Measurements from ENCODE around the gene SPDYE11.
"Not testable (repeated sequence)": the region's sequence is repeated elsewhere in the genome, so short reads cannot be mapped to it uniquely, and the experiment has no call there.

The SPDYE11 gene, protein sequence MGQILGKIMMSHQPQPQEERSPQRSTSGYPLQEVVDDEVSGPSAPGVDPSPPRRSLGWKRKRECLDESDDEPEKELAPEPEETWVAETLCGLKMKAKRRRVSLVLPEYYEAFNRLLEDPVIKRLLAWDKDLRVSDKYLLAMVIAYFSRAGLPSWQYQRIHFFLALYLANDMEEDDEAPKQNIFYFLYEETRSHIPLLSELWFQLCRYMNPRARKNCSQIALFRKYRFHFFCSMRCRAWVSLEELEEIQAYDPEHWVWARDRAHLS

DNA sequence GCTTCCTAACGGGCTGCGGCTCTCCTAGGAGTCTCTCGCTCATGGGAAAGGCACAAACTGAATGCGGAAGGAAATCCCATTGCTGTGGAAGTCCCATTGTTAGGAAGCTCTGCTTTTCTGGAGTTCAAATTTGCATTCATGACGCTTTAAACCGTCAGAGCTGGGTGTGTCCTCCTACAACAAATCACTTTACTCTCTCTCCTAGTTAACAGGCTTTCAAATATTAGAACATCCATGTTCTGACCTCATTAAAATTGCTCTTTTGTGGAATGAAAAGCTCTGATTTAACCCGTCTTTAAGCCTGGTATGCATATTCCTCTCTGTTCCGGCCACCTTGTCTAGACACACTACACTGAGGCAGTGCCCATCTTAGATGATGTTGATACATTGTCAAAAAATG is at the start of gene SPDYE11:
Gene SPDYE11, minus strand, starts transcription at position 101 of the 400 bp plus-strand sequence. CDS start 1,800 bp downstream, outside the sequence.
- not testable (repeated sequence) for DNase-seq

DNA sequence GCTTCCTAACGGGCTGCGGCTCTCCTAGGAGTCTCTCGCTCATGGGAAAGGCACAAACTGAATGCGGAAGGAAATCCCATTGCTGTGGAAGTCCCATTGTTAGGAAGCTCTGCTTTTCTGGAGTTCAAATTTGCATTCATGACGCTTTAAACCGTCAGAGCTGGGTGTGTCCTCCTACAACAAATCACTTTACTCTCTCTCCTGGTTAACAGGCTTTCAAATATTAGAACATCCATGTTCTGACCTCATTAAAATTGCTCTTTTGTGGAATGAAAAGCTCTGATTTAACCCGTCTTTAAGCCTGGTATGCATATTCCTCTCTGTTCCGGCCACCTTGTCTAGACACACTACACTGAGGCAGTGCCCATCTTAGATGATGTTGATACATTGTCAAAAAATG is 28.2 kb upstream of the SPDYE11 start, which contains the start of gene SPDYE9:
Gene SPDYE9, minus strand, starts transcription at position 101 of the 400 bp plus-strand sequence. CDS start 1,800 bp downstream, outside the sequence.
- DNase-seq, result not testable (repeated sequence)

DNA sequence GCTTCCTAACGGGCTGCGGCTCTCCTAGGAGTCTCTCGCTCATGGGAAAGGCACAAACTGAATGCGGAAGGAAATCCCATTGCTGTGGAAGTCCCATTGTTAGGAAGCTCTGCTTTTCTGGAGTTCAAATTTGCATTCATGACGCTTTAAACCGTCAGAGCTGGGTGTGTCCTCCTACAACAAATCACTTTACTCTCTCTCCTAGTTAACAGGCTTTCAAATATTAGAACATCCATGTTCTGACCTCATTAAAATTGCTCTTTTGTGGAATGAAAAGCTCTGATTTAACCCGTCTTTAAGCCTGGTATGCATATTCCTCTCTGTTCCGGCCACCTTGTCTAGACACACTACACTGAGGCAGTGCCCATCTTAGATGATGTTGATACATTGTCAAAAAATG is 28.0 kb downstream of the SPDYE11 start, which contains the start of gene SPDYE8:
Gene SPDYE8, minus strand, starts transcription at position 101 of the 400 bp plus-strand sequence. CDS start 1,800 bp downstream, outside the sequence.
- not testable (repeated sequence) for DNase-seq

DNA sequence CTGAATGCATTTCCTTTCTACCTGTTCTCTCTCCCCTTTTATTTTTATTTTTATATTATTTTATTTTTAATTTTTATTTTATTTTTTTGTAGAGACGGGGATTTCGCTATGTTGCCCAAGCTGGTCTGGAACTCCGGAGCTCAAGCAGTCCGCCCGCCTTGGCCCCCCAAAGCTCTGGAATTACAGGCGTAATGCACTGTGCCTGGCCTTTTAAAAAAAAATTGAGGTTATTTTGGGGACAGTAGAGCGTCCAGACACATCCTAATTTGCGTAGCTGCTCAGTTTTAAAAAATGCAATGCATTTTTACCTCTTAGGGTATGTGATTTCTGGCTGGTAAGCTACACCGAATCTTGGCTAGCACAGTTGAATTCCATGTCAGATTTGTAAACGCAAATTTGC is 51.2 kb downstream of the SPDYE11 start:
- not testable (repeated sequence) for DNase-seq

DNA sequence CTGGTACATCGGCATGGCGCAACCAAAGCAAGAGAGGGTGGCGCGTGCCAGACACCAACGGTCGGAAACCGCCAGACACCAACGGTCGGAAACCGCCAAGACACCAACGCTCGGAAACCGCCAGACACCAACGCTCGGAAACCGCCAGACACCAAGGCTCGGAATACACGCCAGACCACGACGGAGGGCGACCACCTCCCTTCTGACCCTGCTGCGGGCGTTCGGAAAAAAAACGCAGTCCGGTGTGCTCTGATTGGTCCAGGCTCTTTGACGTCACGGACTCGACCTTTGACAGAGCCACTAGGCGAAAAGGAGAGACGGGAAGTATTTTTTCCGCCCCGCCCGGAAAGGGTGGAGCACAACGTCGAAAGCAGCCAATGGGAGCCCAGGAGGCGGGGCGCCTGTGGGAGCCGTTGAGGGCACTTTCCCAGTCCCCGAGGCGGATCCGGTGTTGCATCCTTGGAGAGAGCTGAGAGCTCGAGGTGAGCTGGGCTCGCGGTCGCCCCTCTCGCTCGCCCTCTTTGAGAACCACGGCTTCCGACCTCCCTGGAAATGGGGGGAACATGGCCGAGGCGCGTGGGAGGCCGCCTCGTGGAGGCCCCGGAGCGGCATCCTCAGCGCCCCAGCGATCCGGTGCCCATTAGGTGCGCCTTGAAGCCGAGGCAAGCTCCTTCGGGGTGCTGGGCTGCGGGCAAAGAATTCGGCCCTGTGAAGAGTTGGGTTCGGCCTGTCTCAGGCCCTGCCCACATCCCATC is 51.8 kb downstream of the SPDYE11 start:
- peak; percentile 68 for TF ChIP-seq POLR2A (IDR thresholded peaks at IDR 0.05; ENCODE audit: low read length)
- DNase-seq, result not testable (repeated sequence)

DNA sequence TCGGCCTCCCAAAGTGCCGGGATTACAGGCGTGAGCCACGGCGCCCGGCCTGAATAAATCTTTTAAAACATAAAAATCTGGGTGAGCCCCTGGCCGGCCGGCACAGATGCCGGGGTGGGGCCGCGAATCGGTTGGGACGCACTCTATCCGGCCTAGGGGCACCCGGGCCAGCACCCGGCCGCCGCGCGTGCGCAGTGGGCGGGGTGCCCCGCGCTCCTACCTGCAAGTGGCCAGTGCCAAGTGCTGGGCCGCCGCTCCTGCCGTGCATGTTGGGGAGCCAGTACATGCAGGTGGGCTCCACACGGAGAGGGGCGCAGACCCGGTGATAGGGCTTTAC is 52.4 kb downstream of the SPDYE11 start:
- not testable (repeated sequence) for DNase-seq

DNA sequence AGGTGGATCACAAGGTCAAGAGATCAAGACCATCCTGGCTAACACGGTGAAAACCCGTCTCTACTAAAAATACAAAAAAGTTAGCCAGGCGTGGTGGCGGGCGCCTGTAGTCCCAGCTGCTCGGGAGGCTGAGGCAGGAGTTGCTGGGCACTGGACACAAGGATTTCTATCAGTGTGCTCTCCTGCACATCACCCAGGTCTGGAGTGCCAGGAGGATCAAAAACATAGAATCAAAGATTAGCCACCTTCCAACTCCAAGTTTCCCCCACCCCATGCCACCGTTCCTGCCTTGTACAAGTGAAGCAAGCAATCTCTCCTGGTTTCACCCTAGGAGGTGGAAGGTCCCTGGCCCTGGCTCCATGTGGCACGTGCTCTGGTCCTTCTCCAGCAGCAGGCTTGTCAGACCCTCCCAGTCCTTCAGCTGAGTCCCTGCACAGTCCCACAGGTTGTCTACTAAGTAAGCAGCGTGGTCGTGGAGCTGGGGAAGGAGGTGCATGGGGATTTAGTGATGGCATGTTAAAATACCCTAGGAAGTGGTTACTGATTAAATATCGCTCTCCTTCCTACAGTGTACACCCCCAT is 59.7 kb downstream of the SPDYE11 start:
- not testable (repeated sequence) for DNase-seq

Data from erythroblast (primary cell).